GM19395 (cell line): ENCODE data around the gene IRF6.
"Not testable (repeated sequence)": the region's sequence is repeated elsewhere in the genome, so short reads cannot be mapped to it uniquely, and the experiment has no call there.

Source experiments
- ATAC-seq: cut with Tn5 transposase; IDR thresholded peaks from one replicate; pipeline ENCODE4 v1.9.1; 2021; ENCODE audit warnings: mild to moderate bottlenecking, moderate library complexity; ENCODE audit not compliant: unreplicated experiment

The IRF6 gene

DNA sequence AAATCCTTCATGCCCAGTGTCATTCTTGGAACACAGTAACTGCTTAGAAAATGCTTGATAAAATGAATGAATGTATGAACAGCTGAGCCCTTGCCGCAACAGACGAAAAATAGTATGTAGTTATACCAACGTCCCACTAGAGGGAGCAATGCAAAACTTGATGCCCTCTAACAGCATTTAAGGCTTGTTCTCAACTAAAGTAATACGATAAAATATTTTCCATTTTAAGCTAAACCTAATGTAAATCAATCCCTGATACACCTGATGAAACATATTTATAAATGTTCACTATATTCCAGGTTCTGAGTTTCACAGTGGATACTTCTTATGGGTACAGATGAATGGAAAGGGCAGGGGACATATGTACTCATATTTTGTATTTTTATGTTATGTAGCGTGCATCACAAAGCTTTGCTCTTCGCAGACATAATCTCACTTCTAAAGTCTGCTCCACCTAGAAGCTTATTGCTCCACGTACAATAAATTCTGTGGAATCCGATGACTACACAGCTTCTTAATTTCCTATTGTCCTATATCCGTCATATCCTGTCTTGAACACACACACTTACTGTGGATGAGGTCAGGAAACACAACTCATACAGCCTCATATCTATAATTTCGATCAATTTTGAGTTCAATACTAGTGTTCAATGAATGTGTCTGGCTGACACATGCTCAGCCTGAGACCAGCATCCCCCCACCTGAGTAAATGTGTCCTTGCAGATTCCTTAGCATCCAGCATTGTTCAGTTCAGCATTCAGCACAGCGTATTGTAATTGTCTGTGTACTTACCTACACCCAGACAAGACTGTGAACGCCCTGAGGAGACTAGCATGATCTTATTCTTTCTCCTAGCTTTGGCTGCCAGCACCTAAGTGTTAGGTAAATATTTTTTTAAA is 17.4 kb upstream of the IRF6 start:
- peak; percentile 57 for ATAC-seq

DNA sequence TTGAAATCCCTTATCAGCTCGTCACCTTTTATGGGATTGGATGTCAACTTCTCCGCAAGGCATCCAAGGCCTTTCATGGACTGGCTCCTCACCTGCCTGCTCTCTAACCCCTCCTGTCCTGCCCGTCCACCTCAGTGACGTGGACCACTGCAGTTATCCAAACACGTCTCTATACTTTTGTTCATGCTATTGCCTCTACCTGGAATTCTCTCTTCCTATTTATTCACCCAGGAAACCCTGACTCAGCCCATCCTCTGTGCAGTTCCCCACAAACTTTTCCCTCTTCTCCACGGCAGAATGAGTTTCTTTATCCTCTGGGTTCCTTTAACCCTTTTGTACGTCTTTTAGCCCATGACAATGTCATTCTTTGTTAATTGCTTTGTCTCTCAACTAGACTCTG is 16.8 kb upstream of the IRF6 start:
- ATAC-seq = no peak

DNA sequence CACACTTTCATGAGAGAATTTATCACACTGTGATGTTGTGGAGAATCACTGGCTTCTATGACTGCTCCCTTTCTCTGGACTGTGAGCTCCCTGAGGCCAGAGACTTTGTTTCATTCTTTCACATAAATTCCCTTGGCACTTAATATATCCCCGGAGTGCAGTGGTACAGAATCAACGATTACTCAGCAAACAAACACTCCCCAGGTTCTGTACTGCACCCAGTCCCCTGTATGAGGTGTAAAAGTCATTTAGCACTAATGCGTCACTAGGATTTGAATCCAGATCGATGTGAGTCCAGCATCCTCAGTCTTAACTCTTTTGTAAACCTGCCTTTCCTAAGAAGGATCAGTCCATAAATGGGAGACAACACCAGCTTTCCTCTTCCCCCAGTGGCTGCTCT is 15.0 kb upstream of the IRF6 start:
- no peak for ATAC-seq

GRCh38 chr1:209819058-209819457 is 13.1 kb upstream of the IRF6 start:
- ATAC-seq = no peak

DNA sequence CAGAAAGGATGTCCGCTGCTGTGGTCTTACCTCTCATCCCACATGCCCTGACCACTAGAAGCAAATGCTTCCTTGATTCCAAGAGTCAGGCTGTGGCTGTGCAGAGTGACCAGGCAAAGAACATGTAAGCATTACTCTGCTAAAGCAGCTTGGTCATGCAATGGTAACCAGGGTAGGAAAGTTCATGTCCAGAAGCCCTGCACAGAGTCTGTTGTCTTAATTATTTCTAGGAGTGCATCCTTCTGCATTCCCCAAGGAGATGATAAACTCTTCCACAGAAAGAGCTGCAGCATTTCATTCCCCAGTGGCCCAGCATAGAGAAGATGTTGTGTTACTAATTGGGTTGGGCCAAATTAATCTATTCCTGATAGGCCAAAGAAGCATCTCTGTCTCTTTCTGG is 11.7 kb upstream of the IRF6 start:
- ATAC-seq = no peak

- no peak for ATAC-seq
These were observed 11.0 kb upstream of the IRF6 start for GRCh38 chr1:209816923-209817322.

DNA sequence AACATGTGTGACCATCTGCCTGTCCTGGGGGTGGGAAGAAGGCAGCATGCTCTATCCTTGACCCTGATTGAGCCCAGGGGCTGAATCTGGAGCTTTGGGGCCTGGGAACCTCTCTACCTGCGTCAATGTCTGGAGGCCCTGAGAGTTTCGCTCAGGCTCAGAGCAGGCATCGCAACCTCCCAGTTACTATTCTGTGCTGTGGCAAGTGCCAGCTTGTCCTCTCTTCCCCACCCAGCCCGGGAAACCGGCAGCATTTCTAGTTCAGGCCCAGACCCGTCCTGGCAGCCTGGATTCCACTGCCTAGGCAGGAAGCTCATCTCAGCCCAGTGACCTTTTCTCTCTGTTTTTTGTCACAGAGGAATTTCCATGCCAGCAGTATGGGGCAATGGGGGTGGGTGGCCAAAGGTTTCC is 10.0 kb upstream of the IRF6 start:
- ATAC-seq = no peak

DNA sequence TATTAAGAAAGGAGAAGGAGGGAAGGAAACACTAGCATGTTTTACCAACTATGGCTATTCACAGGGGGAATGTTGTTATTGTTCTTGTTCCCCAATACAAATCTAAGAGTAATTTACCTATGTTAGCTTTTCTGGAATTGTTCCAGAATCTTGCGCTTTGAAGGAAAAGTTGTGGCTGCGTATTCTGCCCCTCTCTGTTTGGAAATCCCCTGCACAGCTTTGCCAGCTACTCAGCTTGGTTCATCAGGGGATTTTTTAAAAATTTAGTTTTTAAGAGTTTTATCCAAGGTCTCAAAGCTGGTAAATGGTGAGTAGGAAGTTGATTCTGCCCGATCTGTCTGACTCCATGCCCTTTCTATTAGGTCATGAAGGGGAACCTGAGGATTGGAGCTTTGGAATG is 9.5 kb upstream of the IRF6 start:
- no peak for ATAC-seq

DNA sequence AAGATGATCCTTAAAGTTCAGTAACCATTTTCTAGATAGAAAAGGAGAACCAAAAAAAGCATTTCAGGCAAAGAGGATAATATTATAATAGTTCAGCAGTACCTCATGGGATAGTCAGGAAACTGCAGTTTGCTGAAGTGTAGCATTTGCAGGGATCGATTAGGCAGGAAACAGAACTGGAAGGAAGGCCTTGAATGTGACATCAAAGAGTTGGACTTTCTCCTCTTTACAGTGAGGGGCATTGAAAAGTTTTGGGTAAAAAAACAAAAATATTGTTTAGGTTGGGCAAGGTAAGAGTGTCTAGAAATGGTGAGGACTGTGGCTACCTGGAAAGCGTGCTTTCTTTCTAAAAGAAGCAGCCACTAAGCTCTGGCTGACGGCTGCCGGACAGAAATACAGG is 8.0 kb upstream of the IRF6 start:
- no peak for ATAC-seq

DNA sequence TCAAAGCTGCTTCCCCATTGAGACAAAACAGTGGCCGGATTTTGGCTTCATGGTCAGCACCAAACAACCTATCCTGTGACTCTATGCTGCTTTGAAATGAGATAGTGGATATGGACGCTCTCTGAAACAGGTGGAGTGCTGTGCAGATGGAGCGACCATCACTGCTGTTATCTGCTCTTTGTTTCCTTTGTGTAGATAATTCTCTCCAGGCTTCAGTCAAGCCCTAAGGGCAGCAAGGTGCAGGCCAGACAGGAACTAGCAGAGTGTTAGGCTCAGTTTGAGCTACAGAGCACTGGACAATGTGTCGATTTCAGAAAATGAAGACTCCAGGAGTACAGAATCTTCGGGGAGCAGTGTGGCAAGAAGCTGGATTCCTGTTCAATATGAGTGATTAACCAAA is 4.8 kb upstream of the IRF6 start:
- no peak for ATAC-seq

DNA sequence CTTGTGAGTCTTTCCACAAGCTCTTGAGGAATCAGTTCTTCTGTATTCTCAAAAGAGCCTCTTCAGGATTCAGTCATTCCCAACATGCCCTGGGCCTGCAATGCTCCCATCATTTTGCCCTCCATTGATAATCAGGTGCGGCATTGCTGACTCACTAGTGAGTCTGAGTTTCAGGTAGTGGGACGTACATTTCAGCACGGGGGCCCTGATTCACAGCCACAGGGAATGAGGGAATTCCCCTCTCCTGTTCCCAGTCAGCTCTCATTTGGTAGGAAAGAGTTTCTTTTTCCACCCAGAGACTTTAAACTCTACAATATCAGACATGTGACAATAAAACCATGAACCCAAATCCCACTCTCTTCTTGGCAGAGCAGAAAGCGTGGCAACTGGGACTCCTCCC is 3.7 kb upstream of the IRF6 start:
- ATAC-seq = no peak

DNA sequence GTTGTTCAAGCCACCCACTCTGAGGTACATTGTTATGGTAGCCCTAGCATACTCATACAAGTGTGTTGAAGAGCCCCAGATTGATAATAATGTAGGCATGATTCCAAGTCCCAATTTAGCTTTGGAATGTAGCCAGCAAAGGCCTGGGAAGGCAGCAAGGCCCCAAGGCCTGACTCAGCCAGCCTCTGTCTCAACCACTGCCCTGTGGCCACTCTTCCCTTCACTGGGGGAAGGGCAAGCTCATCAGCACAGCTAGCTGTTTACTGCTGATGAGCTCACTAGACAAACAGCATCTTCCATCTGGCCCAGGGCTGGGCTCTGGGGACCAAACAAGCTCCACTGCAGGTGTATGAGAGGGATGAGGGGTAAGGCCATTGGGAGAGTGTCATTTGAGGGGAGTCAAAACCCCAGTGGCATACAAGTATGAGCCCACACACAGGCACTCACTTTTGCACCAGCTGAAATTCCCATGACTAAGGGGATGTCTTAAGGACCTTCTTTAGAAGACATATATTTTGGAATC is 2.2 kb upstream of the IRF6 start:
- ATAC-seq = no peak

DNA sequence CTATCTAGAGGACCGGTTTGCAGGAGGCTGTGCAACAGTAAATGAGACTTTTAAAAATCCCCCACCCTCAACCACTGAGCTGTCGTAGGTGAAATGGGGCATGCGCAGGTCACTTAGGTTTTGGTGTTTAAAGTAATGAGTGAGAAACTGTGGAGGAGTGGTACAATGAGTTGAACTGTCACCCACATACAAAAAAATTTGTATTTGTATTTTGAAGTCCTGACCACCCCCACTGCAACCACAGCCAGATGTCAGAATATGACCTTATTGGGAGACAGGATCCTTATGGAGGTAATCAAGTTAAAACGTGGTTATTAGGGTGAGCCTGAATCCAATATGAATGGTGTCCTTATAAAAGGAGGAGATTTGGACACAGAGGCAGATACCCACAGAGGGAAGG is 1.6 kb upstream of the IRF6 start:
- ATAC-seq = no peak

GRCh38 chr1:209805341-209805781 is 581 bp downstream of the IRF6 start:
- ATAC-seq = no peak

GRCh38 chr1:209803568-209803967 is 2.4 kb downstream of the IRF6 start:
- ATAC-seq = no peak

DNA sequence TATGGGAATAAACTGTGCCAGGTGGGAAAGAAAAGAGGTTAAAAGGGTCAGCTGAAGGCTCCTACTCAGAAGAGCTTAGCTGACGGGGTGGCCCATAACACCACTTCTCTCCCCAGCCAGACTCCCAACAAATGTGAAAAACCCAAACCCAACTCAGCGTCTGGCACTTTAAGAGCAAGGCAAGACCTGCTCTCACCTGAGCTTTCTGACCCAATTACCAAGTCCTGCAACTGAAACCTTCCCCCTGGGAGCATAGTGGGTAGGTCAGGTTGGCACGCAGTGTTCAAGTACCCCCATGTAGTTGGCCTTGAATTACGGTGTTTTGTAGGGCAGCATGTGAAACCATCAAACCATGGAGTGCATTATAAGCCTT is 3.2 kb downstream of the IRF6 start:
- ATAC-seq = no peak

DNA sequence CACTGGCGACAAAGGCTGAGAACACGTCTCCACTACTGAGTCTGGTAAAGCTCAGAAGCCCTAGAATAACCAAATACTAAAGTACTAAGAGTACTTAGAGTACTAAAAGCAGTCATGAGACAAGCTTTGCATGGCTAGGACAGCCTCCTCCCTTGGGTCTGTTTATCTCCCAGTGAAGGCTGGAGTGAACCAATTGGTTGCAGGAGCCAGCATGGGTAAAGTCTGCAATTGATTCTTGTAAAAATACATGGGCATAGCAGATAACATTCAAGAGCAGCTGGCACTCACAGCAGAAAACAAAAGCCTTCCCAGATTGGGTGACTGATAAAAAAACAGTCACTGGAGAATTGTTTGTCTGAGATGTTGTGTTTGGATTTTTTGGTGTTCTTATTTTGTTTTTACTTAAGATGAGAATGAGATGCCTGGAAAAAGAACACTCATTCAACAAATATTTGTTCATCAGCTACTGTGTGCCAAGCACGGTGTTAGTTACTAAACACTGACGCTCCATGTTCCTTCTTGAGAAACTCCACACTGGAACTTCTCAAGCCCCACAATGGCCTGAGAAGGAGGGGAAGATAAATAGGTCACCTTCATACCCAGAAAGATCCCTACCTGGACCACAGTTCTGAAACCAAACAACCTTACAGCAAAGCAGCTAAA is 3.7 kb downstream of the IRF6 start:
- no peak for ATAC-seq

- no peak for ATAC-seq
These were observed 4.7 kb downstream of the IRF6 start for GRCh38 chr1:209800984-209801834.

DNA sequence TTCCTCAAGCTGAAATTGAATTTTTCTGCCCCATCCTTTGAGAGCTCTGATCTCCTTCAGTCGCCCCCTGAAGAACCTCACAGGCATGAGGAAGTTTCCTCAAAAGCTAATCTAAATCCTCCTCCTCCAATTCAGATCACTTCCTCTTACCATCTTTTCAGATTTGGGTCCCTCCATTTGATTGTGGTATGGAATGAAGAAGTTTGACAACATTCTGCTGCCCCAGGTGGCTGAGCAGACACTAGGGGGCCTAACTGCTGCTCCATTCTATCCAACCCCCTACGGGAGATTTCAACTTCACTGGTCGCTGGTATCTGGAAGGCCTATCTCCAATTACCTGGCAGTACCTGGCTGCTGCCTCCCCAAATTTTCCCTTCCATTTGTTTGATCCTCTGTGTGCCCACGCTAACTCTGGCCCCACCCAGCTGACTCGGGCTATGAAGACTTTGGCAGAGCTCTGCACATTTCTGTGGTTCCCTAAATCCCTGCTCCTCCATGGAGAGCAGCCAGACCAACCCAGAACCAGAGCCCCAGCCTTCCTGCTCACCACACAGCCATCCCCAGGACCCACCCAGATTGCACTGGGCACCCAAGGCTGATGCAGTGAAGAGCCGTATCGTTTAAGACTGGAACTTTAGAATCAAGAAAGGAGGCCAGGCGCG is 7.8 kb downstream of the IRF6 start:
- no peak for ATAC-seq

- not testable (repeated sequence) for ATAC-seq
These were observed 12.2 kb downstream of the IRF6 start for GRCh38 chr1:209793711-209794110.

DNA sequence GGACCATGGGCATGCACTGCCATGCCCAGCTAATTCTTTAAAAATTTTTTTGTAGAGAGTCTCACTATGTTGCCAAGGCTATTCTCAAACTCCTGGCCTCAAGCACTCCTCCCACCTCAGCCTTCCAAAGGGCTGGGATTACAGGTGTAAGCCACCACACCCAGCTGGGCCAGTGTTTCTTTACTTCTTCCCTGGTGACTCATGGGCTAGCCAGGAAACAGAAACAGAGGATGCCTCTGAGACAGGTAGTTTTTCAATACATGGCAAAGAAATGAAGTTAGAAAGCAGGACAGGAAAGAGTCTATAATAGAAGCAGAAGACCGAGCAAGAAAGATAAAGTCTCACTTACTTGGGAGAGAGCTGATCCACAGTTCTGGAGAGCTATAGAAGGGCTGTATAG is 14.0 kb downstream of the IRF6 start:
- no peak for ATAC-seq
